Adrenal gland (tissue), 5 donors: Measurements from ENCODE around the gene ATXN3.

ENCODE experiments used
- CTCF ChIP-seq, 6 experiments: fragments of 450-650 bp in 4 of 6; fragments of 200-600 bp in 2 of 6; sonication (generic) in 1 of 6; IDR thresholded peaks; 1 replicate in 5 of 6; 2 replicates in 1 of 6; pipeline versions ENCODE4 v1.5.1 to v1.8.0; 2016 to 2021; ENCODE audit warnings: antibody characterized with exemption in 6 of 6, mild to moderate bottlenecking in 2 of 6, moderate library complexity in 1 of 6
- POLR2A ChIP-seq, 2 donors: fragments of 450-650 bp; IDR thresholded peaks; one replicate each; pipeline ENCODE4 v1.6.1; 2017; ENCODE audit warnings: antibody characterized with exemption in 2 of 2, mild to moderate bottlenecking in 2 of 2, moderate library complexity in 1 of 2
- donor health status: DM: no; HTN: no; CAD: no.

- TF ChIP-seq CTCF (IDR thresholded peaks at IDR 0.05), result no peak
- TF ChIP-seq POLR2A (IDR thresholded peaks at IDR 0.05), result no peak
Measured at GRCh38 chr14:92037989-92038388, 68.4 kb downstream of the ATXN3 start.
